AG04450 (cell line): Measurements from ENCODE around the gene G3BP1. TPM values are rescaled to one million over a fixed set of nuclear protein-coding genes. Genes with fewer than 3 reads are reported as not detected.

Experiments used
- CTCF ChIA-PET: fragments of 300-600, 350-600 bp; formaldehyde crosslinking; extraction: SDS; loops from one replicate; lab custom pipeline; 2022; ENCODE audit warnings: antibody characterized with exemption, inconsistent platforms; lab: Charles Lee
- POLR2A ChIA-PET: fragments of 350-600 bp; formaldehyde crosslinking; extraction: SDS; loops from one replicate; lab custom pipeline; 2021; ENCODE audit warnings: antibody characterized with exemption, inconsistent platforms; lab: Yijun Ruan, JAX
- DNase-seq: peaks from one replicate; pipeline ENCODE4 v3.0.0-alpha.2; 2011; ENCODE audit warnings: low read depth, low spot score
- H3K27ac ChIP-seq: one replicate; pipeline ENCODE4 v1.5.1; 2012; ENCODE audit warnings: low read depth, low read length, control low read depth
- H3K27me3 ChIP-seq: one replicate; pipeline ENCODE4 v1.6.0; 2012; ENCODE audit warnings: low read length; ENCODE audit not compliant: control insufficient read depth, insufficient read depth
- H3K4me3 ChIP-seq: 2 replicates; pipeline ENCODE4 v1.5.1; 2011; ENCODE audit warnings: mild to moderate bottlenecking, low read depth, low read length, control low read depth
- H3K9me3 ChIP-seq: 2 replicates; pipeline ENCODE4 v1.5.1; 2012; ENCODE audit warnings: low read length; ENCODE audit not compliant: control insufficient read depth, insufficient read depth
- CTCF ChIP-seq: IDR thresholded peaks from 2 replicates; pipeline ENCODE4 v1.5.1; 2011; ENCODE audit warnings: low read depth, low read length, control low read depth, inconsistent platforms
- polyA plus RNA-seq: library from polyadenylated mRNA; depleted of rRNA; stranded (reverse); fragments of >200 nt; gene quantifications from 2 replicates; pipeline ENCODE4 v1.2.3, GENCODE V29; 2011

G3BP1 gene
- polyA plus RNA-seq, 1 experiment = 87.7 TPM

GRCh38 chr5:151738125-151738848, 33.5 kb upstream of the G3BP1 start:
- H3K27me3 ChIP-seq = no peaks in the 10 kb centered on the region
- no peak overlapping the region for H3K4me3 ChIP-seq
- no peaks in the 10 kb centered on the region for H3K9me3 ChIP-seq
- DNase-seq = no peak
- peak overlapping the region; percentile 99 for H3K27ac ChIP-seq
- no peak for TF ChIP-seq CTCF
- ChIA-PET POLR2A (interaction anchor here (2.7 to 4.9 kb wide), 8 partner anchors 20 to 77 kb away, joined by 12 to 181 read pairs (median 68); partner anchors contain the start of genes G3BP1 and SPARC), CTCF (interaction anchor here (0.8 to 8.6 kb wide), 9 partner anchors 20 to 293 kb away, joined by 3 to 136 read pairs (median 10); no protein-coding TSS in a partner anchor)

GRCh38 chr5:151739395-151739794, 32.4 kb upstream of the G3BP1 start:
- ChIA-PET CTCF (interaction anchor here (0.8 to 8.6 kb wide), 17 partner anchors 11 to 657 kb away, joined by 3 to 136 read pairs (median 7); no protein-coding TSS in a partner anchor), POLR2A (interaction anchor here (0.6 to 4.9 kb wide), 15 partner anchors 14 to 87 kb away, joined by 3 to 181 read pairs (median 40); partner anchors contain the start of genes G3BP1 and SPARC)
- H3K27ac ChIP-seq = peak overlapping the region; percentile 99
- H3K4me3 ChIP-seq = peak overlapping the region; percentile 18; the same call in 1 of the 2 replicates
- no peak for DNase-seq
- H3K27me3 ChIP-seq = no peaks in the 10 kb centered on the region
- H3K9me3 ChIP-seq = no peaks in the 10 kb centered on the region
- no peak for TF ChIP-seq CTCF

GRCh38 chr5:151739939-151740335, 31.8 kb upstream of the G3BP1 start:
- no peak for TF ChIP-seq CTCF
- Histone ChIP-seq H3K27me3 (no peaks in the 10 kb centered on the region), H3K4me3 (peak overlapping the region; percentile 27), H3K9me3 (no peaks in the 10 kb centered on the region), H3K27ac (peak overlapping the region; percentile 99)
- POLR2A ChIA-PET = interaction anchor here (0.6 to 4.9 kb wide), 17 partner anchors 10 to 1199 kb away, joined by 3 to 181 read pairs (median 24); partner anchors contain the start of genes G3BP1 and SPARC
- CTCF ChIA-PET = interaction anchor here (0.6 to 8.6 kb wide), 28 partner anchors 12 to 658 kb away, joined by 3 to 136 read pairs (median 4); partner anchors contain the start of genes SLC36A1 and SPARC
- DNase-seq = peak; percentile 89

- Histone ChIP-seq H3K4me3 (peak overlapping the region; percentile 27), H3K27me3 (no peaks in the 10 kb centered on the region), H3K9me3 (no peaks in the 10 kb centered on the region), H3K27ac (peak overlapping the region; percentile 99)
- TF ChIP-seq CTCF = peak; percentile 84
- POLR2A ChIA-PET = interaction anchor here (0.5 to 4.9 kb wide), 21 partner anchors 9 to 1243 kb away, joined by 3 to 181 read pairs (median 11); partner anchors contain the start of genes G3BP1 and SPARC
- peak; percentile 85 for DNase-seq
- CTCF ChIA-PET = interaction anchor here (0.6 to 8.6 kb wide), 37 partner anchors 12 to 658 kb away, joined by 3 to 136 read pairs (median 4); partner anchors contain the start of genes SLC36A1 and SPARC
Measured at GRCh38 chr5:151740336-151740942, 31.3 kb upstream of the G3BP1 start.
